ENCODE results near the gene CADPS. TPM values are rescaled to one million over a fixed set of nuclear protein-coding genes. Genes with fewer than 3 reads are reported as not detected.
A peak's percentile ranks its signal among the peaks of the same experiment; 100 is the strongest.

The CADPS gene
- total and polyA plus RNA-seq, 7 donors, result 1.6 to 12.5 (median 6.2) TPM; not detected in 1

DNA sequence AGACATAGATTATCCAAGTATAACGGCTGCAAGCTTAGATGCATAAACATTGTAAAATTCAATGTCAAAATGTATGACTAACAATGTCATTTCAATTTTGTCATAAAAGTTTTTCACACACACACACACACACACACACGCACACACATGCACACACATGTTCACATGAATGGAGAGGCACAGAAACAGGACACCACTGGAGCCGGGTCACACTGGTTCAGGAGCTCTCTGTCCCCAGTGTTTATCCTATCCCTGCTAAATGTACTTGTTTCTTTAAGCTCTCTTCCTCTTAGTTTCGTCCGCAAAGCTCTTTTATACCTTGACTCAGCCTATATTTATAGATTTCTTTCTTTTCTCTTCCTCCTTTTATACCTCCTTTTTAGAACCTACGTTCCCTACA lies 249.9 kb downstream of the CADPS start:
- TF ChIP-seq, protein P1, sequence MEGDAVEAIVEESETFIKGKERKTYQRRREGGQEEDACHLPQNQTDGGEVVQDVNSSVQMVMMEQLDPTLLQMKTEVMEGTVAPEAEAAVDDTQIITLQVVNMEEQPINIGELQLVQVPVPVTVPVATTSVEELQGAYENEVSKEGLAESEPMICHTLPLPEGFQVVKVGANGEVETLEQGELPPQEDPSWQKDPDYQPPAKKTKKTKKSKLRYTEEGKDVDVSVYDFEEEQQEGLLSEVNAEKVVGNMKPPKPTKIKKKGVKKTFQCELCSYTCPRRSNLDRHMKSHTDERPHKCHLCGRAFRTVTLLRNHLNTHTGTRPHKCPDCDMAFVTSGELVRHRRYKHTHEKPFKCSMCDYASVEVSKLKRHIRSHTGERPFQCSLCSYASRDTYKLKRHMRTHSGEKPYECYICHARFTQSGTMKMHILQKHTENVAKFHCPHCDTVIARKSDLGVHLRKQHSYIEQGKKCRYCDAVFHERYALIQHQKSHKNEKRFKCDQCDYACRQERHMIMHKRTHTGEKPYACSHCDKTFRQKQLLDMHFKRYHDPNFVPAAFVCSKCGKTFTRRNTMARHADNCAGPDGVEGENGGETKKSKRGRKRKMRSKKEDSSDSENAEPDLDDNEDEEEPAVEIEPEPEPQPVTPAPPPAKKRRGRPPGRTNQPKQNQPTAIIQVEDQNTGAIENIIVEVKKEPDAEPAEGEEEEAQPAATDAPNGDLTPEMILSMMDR (IDR thresholded peaks at IDR 0.05), result no peak
- TF ChIP-seq POLR2A (IDR thresholded peaks at IDR 0.05), result no peak
- Histone ChIP-seq H3K4me1 (no peaks in the 10 kb centered on the region), H3K4me3 (no peak overlapping the region), H3K27ac (no peak overlapping the region), H3K9me3 (no peaks in the 10 kb centered on the region), H3K27me3 (peaks cover 0 to 2% (median 0%) of the 10 kb centered on the region in 3 donors), H3K36me3 (no peaks in the 10 kb centered on the region)
- no peak for DNase-seq
- WGBS, 2 donors, result 13 to 21% methylated on average over 6 of the region's 6 CpGs
- intact Hi-C loops (cut with DNase I), result no loop called here

DNA sequence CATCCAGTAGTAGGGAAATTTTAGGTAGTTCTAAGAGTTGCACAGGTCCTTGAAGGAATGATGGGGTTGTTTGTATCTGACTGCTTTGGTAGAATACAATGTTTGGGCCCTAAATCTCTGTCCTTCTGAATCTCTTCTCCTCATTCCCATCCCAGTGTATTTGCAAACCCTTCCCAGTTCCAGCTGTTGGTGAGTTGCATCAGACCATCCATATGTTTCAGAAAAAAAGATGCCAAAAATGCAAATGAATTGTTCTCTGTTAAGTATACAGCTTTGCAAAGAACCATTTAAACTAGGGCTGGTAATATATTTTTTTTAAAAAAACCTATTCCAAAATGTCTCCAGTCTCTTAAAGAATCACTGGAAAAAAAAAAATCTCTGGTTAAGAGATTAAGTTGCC lies 251.0 kb downstream of the CADPS start:
- TF ChIP-seq, protein P1 (IDR thresholded peaks at IDR 0.05), result no peak
- no peak for TF ChIP-seq EP300 (IDR thresholded peaks at IDR 0.05)
- no peak for TF ChIP-seq POLR2A (IDR thresholded peaks at IDR 0.05)
- no peak for DNase-seq
- intact Hi-C loops (cut with DNase I), result loop anchor here (5.0 kb wide), 2 partner anchors 1193 to 1368 kb away; partner anchors contain the start of gene C3orf49
- no peak overlapping the region for H3K4me3 ChIP-seq
- peaks cover 0 to 2% (median 0%) of the 10 kb centered on the region in 3 donors for H3K27me3 ChIP-seq
- no peaks in the 10 kb centered on the region for H3K36me3 ChIP-seq
- H3K9me3 ChIP-seq, result no peaks in the 10 kb centered on the region
- no peak overlapping the region for H3K27ac ChIP-seq
- no peaks in the 10 kb centered on the region for H3K4me1 ChIP-seq

DNA sequence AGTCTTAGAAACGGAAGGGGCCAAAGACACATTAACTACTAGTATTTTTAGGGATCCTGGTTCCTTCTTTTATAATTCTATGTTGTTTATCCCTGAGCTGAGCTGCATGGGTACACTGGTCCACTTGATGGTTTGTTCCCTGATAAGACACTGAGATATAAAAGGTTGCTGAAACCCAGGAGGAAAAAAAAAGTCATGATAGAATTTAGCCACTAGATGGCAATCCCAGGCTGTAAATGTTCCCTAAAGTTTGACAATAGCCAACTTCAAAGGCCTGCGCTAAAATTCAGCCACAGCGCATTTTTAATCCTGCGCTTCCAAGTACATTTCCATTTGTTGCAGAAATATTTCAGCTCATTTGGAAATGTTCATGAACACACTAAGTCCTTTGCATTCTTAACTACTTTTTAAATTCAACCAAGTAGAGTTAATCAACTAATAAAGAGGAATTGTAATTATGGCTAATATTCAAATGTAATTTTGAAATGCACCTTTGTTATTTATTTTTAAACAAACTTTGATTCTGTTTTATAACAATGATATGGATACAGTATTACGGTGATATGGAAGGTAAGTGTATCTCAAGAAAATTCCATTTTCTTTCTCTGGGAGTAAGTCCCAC lies 252.6 kb downstream of the CADPS start:
- DNase-seq, result no peak
- Histone ChIP-seq H3K4me1 (no peaks in the 10 kb centered on the region), H3K9me3 (no peaks in the 10 kb centered on the region), H3K36me3 (no peaks in the 10 kb centered on the region), H3K27ac (no peak overlapping the region), H3K4me3 (no peak overlapping the region), H3K27me3 (peaks cover 0 to 2% (median 0%) of the 10 kb centered on the region in 3 donors)
- intact Hi-C loops (cut with DNase I), result loop anchor here (5.0 kb wide), 2 partner anchors 1195 to 1370 kb away; partner anchors contain the start of gene C3orf49
- WGBS, 2 donors, result 28 to 49% methylated on average over 5 of the region's 5 CpGs
- TF ChIP-seq POLR2AphosphoS5 (IDR thresholded peaks at IDR 0.05) (no peak), POLR2A (IDR thresholded peaks at IDR 0.05) (no peak), EP300 (IDR thresholded peaks at IDR 0.05) (no peak)
- TF ChIP-seq, protein P1 (IDR thresholded peaks at IDR 0.05), result peak; percentile 14 to 61 (median 48)

DNA sequence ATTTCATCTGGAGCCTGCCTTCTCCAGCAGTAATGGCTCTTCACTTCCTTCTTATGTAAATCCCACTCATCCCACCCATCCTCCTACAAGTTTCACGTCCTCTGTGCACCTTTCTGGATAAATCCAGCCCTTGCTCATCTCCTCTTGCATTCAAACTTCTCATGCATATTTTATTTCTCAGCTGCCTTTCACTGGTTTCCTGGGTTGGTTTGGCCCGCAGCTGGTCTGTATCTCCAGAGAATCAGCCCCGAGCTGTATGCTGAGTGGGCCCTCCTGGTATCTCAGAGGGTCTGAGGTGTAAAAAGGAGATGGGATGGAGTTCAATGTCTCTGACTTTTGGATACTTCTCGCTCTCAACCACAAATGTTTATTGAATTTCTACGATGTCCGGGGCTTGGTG lies 253.3 kb downstream of the CADPS start:
- 68 to 82% methylated on average over 6 of the region's 6 CpGs for WGBS, 2 donors
- DNase-seq, result no peak
- Histone ChIP-seq H3K4me3 (no peak overlapping the region), H3K9me3 (no peaks in the 10 kb centered on the region), H3K27ac (no peak overlapping the region), H3K36me3 (no peaks in the 10 kb centered on the region), H3K27me3 (peaks cover 0 to 2% (median 0%) of the 10 kb centered on the region in 3 donors), H3K4me1 (no peaks in the 10 kb centered on the region)
- TF ChIP-seq, protein P1 (IDR thresholded peaks at IDR 0.05), result no peak
- TF ChIP-seq POLR2A (IDR thresholded peaks at IDR 0.05) (no peak), POLR2AphosphoS5 (IDR thresholded peaks at IDR 0.05) (no peak), EP300 (IDR thresholded peaks at IDR 0.05) (no peak)
- intact Hi-C loops (cut with DNase I), result loop anchor here (5.0 kb wide), 2 partner anchors 1195 to 1370 kb away; partner anchors contain the start of gene C3orf49

DNA sequence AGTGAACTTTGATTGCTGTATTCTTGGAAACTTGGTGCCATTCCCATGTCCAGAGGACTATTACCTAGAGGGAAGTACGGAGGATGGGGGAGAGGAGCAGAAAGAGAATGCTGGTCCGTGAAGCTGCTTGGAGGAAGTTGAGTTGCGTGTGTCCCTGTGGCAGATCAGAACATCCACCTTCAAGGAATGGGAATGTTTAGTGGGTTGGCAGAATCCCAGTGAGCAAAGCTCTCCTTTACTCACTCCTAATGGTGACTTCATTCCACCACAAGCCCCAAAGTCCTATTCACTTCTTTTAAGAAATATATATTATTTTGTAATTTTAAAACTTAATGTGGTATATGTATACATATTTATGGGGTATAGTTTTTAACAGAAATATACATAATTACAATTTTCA lies 254.0 kb downstream of the CADPS start:
- Histone ChIP-seq H3K4me1 (no peaks in the 10 kb centered on the region), H3K36me3 (no peaks in the 10 kb centered on the region), H3K9me3 (no peaks in the 10 kb centered on the region), H3K27me3 (no peaks in the 10 kb centered on the region), H3K27ac (no peak overlapping the region), H3K4me3 (no peak overlapping the region)
- DNase-seq, result no peak
- 69 to 80% methylated on average over 3 of the region's 3 CpGs for WGBS, 2 donors
- intact Hi-C loops (cut with DNase I), result loop anchor here (5.0 kb wide), 2 partner anchors 1196 to 1371 kb away; partner anchors contain the start of gene C3orf49
- TF ChIP-seq POLR2AphosphoS5 (IDR thresholded peaks at IDR 0.05) (no peak), POLR2A (IDR thresholded peaks at IDR 0.05) (no peak), EP300 (IDR thresholded peaks at IDR 0.05) (no peak)
- TF ChIP-seq, protein P1 (IDR thresholded peaks at IDR 0.05), result no peak

Measured in sigmoid colon (tissue), 7 donors.